Measurements from ENCODE around the gene GRHL1. TPM values are rescaled to one million over a fixed set of nuclear protein-coding genes. Genes with fewer than 3 reads are reported as not detected.

Gene GRHL1
- total and polyA plus RNA-seq, 9 of the 15 experiments (the other 6 are each of a cell fraction or from before 2014, with no cell fraction given): 1.7 to 6.1 (median 4.7) TPM

- ChIA-PET POLR2A (interaction anchor here (0.7 to 1.0 kb wide), 4 partner anchors 9 to 82 kb away, joined by 3 to 4 read pairs (median 3); no protein-coding TSS in a partner anchor), CTCF (ENCODE audit: low intra/inter-chr PET ratio) (no interaction called here)
- intact Hi-C loops (cut with micrococcal nuclease) (no loop called here), in situ Hi-C loops (cut with MboI) (no loop called here)
- no peak overlapping the region for H3K4me3 ChIP-seq
- peaks cover 0 to 30% of the 10 kb centered on the region in 2 experiments; a peak in 4 of 5 replicates for H3K4me1 ChIP-seq (replicated peaks in 1 of 2; ENCODE audit: control insufficient read depth in 2 of 2, insufficient read depth in 2 of 2, low read length in 2 of 2)
- peaks cover 28% of the 10 kb centered on the region; the same call in 2 of the 3 replicates for H3K36me3 ChIP-seq (ENCODE audit: control insufficient read depth, insufficient read depth, low read length)
- no peaks in the 10 kb centered on the region for H4K20me1 ChIP-seq (replicated peaks; ENCODE audit: control insufficient read depth, insufficient read depth, low read length)
- WGBS (ENCODE audit: insufficient coverage, low coverage, missing lambda C conversion rate): 69% methylated on average over 7 of the region's 7 CpGs
- no peak overlapping the region for H3K4me2 ChIP-seq (ENCODE audit: insufficient read depth, low read length)
- H2AFZ ChIP-seq (ENCODE audit: low read depth, low read length): no peak overlapping the region
- no peaks in the 10 kb centered on the region for H3K27me3 ChIP-seq (ENCODE audit: control insufficient read depth in 2 of 2, insufficient read depth in 2 of 2, low read length in 2 of 2)
- no peak overlapping the region for H3K27ac ChIP-seq (ENCODE audit: extremely low read depth, low read depth, low read length)
- no peaks in the 10 kb centered on the region for H3K9me1 ChIP-seq (ENCODE audit: control insufficient read depth, insufficient read depth, low read length)
- no TSS peak for BruUV-seq (replicated peaks)
- FAIRE-seq: no peak
- DNase-seq (ENCODE audit: extremely low read depth in 1 of 4, low spot score in 3 of 4): no peak
- H3K79me2 ChIP-seq (ENCODE audit: control insufficient read depth, insufficient read depth, low read length): no peaks in the 10 kb centered on the region
- no peak for ATAC-seq
- no peaks in the 10 kb centered on the region for H3K9me3 ChIP-seq (replicated peaks; ENCODE audit: control insufficient read depth, insufficient read depth, low read depth, low read length)
- peak overlapping the region in 1 of 2 experiments; percentile 19; a peak in 1 of 4 replicates for H3K9ac ChIP-seq (ENCODE audit: insufficient read depth in 1 of 2, low read depth in 2 of 2, low read length in 2 of 2)
- no peak for TF ChIP-seq ZNF224 (CRISPR knock-in tag; IDR thresholded peaks at IDR 0.05)
- TF ChIP-seq MCM2 (IDR thresholded peaks at IDR 0.05; ENCODE audit: low read depth): no peak
- TF ChIP-seq, protein P1, sequence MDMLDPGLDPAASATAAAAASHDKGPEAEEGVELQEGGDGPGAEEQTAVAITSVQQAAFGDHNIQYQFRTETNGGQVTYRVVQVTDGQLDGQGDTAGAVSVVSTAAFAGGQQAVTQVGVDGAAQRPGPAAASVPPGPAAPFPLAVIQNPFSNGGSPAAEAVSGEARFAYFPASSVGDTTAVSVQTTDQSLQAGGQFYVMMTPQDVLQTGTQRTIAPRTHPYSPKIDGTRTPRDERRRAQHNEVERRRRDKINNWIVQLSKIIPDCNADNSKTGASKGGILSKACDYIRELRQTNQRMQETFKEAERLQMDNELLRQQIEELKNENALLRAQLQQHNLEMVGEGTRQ (CRISPR knock-in tag; IDR thresholded peaks at IDR 0.05): no peak
- no peak for TF ChIP-seq SRSF1 (IDR thresholded peaks at IDR 0.05; ENCODE audit: low read depth, low read length)
- TF ChIP-seq ELF4 (CRISPR knock-in tag; IDR thresholded peaks at IDR 0.05): no peak
- no peak for TF ChIP-seq HMBOX1 (IDR thresholded peaks at IDR 0.05)
- no peak for TF ChIP-seq TRIM25 (IDR thresholded peaks at IDR 0.05; ENCODE audit: borderline replicate concordance)
- no peak for TF ChIP-seq PHTF2 (CRISPR knock-in tag; IDR thresholded peaks at IDR 0.05)
- TF ChIP-seq, protein P2, sequence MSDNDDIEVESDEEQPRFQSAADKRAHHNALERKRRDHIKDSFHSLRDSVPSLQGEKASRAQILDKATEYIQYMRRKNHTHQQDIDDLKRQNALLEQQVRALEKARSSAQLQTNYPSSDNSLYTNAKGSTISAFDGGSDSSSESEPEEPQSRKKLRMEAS (CRISPR knock-in tag; IDR thresholded peaks at IDR 0.05): no peak
- TF ChIP-seq CLOCK (CRISPR knock-in tag; IDR thresholded peaks at IDR 0.05; ENCODE audit: borderline replicate concordance): no peak
- no peak for TF ChIP-seq EWSR1 (IDR thresholded peaks at IDR 0.05; ENCODE audit: borderline replicate concordance, low read depth, partially characterized antibody)
- no peak for TF ChIP-seq E2F5 (CRISPR knock-in tag; IDR thresholded peaks at IDR 0.05)
- no peak for TF ChIP-seq RFX5 (IDR thresholded peaks at IDR 0.05; ENCODE audit: low read depth, low read length)
- no peak for TF ChIP-seq ZNF589 (CRISPR knock-in tag; IDR thresholded peaks at IDR 0.05; ENCODE audit: low read depth)
Measured at GRCh38 chr2:9964334-9964980, 13.0 kb downstream of the GRHL1 start.

Measured in K562 (cell line).